Measurements from ENCODE around the gene KIF20A.

- TF ChIP-seq CTCF (IDR thresholded peaks at IDR 0.05) (no peak), POLR2A (IDR thresholded peaks at IDR 0.05) (no peak)
Measured at GRCh38 chr5:138169124-138169523, 9.8 kb upstream of the KIF20A start.
